NCI-H187 (cell line): Measurements from ENCODE around the gene PPP1R12C.

ENCODE experiments used
- DNase-seq, 2 experiments: peaks; one replicate each; lab custom pipeline; 2025; lab: John Stamatoyannopoulos, UW

Gene PPP1R12C

GRCh38 chr19:55044771-55045716 lies 72.4 kb downstream of the PPP1R12C start:
- no peak for DNase-seq

DNA sequence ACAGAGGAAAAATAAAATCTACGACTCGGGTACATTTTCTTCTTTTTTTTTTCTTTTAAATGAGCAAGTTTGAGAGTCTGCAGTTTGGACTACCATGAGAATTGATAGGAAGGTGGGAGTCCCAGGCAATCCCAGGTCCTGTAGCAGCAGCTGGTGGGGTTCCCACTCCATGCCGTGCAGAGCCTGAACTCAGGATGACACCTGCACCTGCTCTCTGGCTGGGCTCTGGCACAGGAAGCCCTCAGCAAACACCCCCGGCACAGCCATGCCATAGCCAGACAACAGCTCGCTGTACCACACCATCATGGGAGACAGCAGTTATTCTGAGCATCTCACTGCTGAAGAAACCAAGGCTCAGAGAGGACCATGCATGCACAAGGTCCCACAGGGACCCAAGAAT lies 73.2 kb downstream of the PPP1R12C start:
- no peak for DNase-seq

DNA sequence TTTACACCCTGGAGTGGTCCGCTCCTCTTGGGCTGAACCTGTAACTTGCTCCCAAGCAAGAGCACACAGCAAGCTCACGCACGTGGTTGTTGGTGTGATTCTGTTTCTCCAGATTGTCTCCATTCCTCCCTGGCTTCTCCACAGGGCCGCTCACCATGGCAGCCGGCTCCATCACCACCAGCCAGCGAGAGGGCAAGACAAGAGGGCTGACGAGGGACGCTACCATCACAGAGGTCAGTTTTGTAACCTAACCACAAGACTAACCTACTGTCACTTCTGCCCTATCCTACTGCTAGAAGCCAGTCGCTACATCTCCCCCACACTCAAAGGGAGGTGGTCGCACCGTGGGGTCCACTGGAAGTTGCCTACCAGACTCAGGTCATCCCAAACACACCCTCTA lies 74.7 kb downstream of the PPP1R12C start:
- no peak for DNase-seq

GRCh38 chr19:55042344-55042678 lies 75.1 kb downstream of the PPP1R12C start:
- DNase-seq, result no peak

GRCh38 chr19:55041627-55042343 lies 75.7 kb downstream of the PPP1R12C start:
- no peak for DNase-seq

DNA sequence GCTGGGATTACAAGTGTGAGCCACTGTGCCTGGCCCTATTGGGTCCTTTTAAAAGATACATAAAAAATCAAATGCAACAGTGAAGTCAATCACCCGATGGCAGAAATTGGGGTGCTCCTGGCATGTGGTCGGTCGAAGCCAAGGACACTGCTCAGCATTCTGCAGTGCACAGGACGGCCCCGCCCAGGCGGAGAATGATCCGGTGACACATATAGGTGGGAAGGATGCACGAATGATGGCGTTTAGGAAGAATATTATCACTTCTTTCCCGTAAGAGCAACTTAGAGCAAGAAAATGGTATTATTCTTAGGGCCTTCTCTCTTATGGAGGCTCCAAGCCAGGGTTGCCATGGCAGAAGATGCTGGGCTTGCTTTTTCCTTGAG lies 76.2 kb downstream of the PPP1R12C start:
- DNase-seq, result no peak
